Fibroblast of the aortic adventitia (primary cell): ENCODE measurements around the gene NFE2. TPM values are rescaled to one million over a fixed set of nuclear protein-coding genes. Genes with fewer than 3 reads are reported as not detected.

Experiments
- DNase-seq: peaks from one replicate; pipeline ENCODE4 v3.0.0-alpha.2; 2010; ENCODE audit warnings: low read depth
- H3K4me3 ChIP-seq: 2 replicates; pipeline ENCODE4 v1.5.1; 2011; ENCODE audit warnings: low read depth, mild to moderate bottlenecking, control low read depth, low read length, moderate library complexity
- total RNA-seq: library from RNA; depleted of rRNA; stranded (reverse); fragments of >200 nt; gene quantifications from 2 replicates; pipeline ENCODE4 v1.2.3, GENCODE V29; 2012; ENCODE audit warnings: low replicate concordance
- TF ChIP-seq, protein P1 (sequence below): IDR thresholded peaks from 2 replicates; pipeline ENCODE4 v1.5.1; 2011; ENCODE audit warnings: mild to moderate bottlenecking, low read length, control low read depth, inconsistent platforms; ENCODE audit not compliant: insufficient read depth

Gene NFE2
- total RNA-seq, 1 donor = not detected

GRCh38 chr12:54304187-54304810 is 3.5 kb upstream of the NFE2 start:
- TF ChIP-seq, protein P1, sequence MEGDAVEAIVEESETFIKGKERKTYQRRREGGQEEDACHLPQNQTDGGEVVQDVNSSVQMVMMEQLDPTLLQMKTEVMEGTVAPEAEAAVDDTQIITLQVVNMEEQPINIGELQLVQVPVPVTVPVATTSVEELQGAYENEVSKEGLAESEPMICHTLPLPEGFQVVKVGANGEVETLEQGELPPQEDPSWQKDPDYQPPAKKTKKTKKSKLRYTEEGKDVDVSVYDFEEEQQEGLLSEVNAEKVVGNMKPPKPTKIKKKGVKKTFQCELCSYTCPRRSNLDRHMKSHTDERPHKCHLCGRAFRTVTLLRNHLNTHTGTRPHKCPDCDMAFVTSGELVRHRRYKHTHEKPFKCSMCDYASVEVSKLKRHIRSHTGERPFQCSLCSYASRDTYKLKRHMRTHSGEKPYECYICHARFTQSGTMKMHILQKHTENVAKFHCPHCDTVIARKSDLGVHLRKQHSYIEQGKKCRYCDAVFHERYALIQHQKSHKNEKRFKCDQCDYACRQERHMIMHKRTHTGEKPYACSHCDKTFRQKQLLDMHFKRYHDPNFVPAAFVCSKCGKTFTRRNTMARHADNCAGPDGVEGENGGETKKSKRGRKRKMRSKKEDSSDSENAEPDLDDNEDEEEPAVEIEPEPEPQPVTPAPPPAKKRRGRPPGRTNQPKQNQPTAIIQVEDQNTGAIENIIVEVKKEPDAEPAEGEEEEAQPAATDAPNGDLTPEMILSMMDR = no peak
- DNase-seq = peak; percentile 68
- no peak overlapping the region for H3K4me3 ChIP-seq

DNA sequence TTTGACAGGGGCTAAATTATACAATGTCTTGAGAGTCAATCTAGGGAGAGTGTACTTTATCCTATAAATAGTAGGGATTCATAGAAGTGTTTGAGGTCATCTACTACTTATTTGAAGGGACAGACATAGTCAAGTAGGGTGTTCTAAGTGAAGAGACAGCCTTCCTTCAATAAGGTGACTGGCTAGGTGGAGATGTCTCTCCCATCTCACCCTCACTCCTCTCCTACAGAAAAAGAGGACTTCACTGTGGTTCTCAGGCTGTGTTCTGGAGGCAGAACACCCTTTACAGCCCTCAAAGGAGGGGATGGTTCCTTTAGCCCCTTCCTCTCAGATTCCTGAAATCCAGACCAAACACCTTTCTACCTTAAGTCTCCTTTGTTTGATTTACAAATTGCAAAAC is 2.8 kb upstream of the NFE2 start:
- TF ChIP-seq, protein P1 = no peak

DNA sequence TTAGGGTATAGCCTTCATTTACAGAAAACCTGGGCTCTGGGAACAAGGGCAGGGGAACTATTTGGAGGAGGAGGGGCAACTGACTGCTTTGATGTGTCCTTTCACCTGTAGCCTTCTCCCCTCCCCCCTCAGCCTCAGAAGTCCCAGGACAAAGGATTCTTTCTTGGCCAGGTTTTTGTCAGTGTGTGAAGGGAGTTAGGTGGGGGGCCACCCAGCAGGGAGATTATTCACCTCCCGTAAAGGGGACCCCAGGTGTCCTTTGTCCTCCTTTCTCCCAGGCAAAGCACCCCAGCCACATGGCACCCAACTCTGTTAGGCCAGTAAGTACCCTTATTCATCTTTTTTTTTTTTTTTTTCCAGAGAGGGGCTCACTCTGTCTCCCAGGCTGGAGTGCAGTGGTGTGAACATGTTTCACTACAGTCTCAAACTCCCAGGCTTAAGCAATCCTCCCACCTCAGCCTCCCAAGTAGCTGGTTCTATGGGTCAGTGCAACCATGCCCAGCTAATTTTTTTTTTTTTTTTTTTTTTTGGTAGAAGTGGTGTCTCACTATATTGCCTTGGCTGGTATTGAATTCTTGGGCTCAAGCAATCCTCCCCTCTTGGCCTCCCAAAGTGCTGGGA is 723 bp upstream of the NFE2 start:
- no peak overlapping the region for H3K4me3 ChIP-seq
- no peak for DNase-seq
- TF ChIP-seq, protein P1 = no peak

More for the DNA sequence above, 2.8 kb upstream of the NFE2 start:
- H3K4me3 ChIP-seq = no peak overlapping the region
- no peak for DNase-seq

- TF ChIP-seq, protein P1 = no peak
- no peak for DNase-seq
- peak overlapping the region; percentile 49 for H3K4me3 ChIP-seq
Measured at GRCh38 chr12:54300225-54300731, 537 bp downstream of the NFE2 start.

- DNase-seq = peak; percentile 39
Measured at GRCh38 chr12:54299515-54300224, 1.1 kb downstream of the NFE2 start.

GRCh38 chr12:54298904-54299303 is 1.9 kb downstream of the NFE2 start:
- no peak for DNase-seq
- H3K4me3 ChIP-seq = no peak overlapping the region
- TF ChIP-seq, protein P1 = no peak

More at GRCh38 chr12:54299515-54300224, 1.1 kb downstream of the NFE2 start:
- TF ChIP-seq, protein P1 = no peak
- H3K4me3 ChIP-seq = no peak overlapping the region
